GM12873 (cell line): ENCODE measurements around the gene ARMC6.

Source experiments
- TF ChIP-seq, protein P1 (sequence below): IDR thresholded peaks from 2 replicates; pipeline ENCODE4 v1.5.1; 2012; ENCODE audit warnings: low read depth, mild to moderate bottlenecking, moderate library complexity, low read length, control low read depth; ENCODE audit not compliant: insufficient read depth; ENCODE audit errors: missing control alignments

The ARMC6 gene

DNA sequence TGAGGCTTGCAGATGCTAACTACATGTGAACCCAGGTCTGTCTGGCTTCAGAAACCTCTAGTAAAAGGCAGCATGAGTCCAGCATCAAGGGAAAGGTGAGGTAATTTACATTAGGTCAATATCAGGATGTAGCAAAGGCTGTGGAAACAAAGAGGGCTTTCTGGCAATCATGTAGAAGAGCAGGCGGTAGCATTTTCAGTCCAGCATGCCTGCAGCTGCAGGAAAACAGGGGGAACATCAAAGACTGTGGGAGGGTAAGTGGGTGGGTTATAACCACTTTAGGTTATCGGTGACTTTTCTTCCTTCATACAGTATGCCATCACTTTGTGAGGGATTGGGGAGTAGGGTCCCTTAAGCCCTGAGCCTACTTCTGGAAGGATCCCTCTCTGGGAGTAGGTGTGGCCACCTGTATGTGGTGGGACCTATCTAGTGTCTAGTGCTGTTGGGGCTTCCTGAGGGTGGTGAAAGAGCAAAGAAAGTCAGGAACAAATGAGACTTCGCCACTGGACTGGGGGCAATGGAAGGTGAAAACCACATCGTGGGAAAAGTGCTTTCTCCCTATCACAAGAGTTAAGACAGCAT is 10.9 kb upstream of the ARMC6 start:
- TF ChIP-seq, protein P1, sequence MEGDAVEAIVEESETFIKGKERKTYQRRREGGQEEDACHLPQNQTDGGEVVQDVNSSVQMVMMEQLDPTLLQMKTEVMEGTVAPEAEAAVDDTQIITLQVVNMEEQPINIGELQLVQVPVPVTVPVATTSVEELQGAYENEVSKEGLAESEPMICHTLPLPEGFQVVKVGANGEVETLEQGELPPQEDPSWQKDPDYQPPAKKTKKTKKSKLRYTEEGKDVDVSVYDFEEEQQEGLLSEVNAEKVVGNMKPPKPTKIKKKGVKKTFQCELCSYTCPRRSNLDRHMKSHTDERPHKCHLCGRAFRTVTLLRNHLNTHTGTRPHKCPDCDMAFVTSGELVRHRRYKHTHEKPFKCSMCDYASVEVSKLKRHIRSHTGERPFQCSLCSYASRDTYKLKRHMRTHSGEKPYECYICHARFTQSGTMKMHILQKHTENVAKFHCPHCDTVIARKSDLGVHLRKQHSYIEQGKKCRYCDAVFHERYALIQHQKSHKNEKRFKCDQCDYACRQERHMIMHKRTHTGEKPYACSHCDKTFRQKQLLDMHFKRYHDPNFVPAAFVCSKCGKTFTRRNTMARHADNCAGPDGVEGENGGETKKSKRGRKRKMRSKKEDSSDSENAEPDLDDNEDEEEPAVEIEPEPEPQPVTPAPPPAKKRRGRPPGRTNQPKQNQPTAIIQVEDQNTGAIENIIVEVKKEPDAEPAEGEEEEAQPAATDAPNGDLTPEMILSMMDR = no peak

DNA sequence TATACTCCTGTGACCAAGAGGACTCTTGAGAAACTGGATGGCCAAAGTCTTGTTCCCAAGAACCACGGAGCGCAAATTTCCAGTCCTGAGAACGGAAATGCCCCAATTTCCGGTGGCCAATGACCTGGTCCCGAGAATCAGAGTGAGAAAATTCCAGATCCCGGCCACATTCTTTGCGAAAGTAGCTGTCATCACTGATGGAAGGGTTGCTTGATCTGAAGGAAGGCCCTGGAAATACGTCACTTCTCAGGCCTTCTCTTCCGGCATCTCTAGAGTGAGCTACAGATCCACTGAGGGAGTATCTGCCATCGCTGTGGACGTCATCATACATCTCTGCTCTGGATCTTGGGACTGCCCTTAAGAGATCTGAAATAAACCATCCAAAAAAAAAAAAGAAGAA is 7.5 kb upstream of the ARMC6 start:
- TF ChIP-seq, protein P1 = no peak

DNA sequence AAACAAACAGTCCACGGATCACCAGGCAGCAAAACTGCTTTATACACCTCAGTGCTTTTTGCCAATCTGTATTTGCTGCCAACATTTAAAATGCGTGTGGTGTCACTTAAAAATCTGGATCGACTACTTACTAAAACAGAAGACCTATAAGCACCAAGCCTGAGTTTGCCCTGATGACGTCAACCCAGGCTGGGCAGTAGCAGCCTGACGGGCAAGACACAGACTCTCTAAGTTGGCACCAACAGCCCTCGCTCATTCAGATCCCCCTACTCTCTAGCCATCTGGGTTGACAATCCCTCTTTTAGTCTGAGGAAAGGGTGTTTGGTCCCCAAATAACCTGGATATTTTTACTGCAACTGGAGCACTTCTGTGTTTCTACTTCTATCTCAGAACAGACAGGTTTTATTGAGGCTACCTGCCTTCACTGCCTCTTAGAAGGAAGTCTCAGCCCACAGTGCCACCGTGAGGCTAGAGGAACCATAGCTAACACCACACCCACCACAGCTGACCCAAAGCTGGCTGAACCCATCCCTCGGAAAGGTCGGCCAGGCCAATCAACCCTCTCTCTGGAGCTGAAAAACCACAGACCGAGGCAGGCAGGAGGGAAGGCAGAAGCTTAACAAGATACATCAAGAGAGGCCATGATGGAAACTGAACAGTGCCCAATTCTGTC is 7.0 kb upstream of the ARMC6 start:
- TF ChIP-seq, protein P1 = peak; percentile 25

DNA sequence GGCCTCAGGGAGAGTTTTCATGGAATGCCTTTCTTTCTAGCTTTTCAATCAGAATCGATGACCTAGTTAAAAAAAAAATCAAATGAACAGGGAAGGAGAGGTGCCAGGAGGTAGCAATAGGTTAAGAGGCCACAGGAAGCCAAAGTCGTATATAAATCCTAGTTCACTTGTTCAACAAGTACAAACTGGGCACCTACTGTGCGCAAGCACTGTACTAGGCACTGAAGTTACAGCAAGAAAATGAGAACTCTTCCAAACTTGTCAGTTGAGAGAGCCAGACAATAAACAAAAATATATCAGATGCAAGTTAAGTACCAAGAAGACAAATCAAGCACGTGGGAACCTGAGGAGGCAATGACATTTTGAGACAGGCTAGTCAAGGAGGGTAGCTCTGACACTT is 6.2 kb upstream of the ARMC6 start:
- TF ChIP-seq, protein P1 = no peak

DNA sequence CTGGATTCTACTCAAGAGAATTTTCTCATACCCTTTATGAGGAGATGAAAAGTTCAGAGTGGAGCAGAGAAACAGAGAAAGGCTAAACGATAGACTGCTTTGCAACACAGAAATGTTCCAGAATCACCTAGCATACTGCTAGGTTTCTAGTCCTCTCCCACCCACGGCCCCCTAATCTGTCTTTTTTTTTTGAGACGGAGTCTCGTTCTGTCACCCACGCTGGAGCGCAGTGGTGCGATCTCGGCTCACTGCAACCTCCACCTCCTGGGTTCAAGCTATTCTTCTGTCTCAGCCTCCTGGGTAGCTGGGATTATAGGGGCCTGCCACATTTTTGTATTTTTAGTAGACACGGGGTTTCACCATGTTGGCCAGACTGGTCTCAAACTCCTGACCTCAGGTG is 4.9 kb upstream of the ARMC6 start:
- TF ChIP-seq, protein P1 = no peak

DNA sequence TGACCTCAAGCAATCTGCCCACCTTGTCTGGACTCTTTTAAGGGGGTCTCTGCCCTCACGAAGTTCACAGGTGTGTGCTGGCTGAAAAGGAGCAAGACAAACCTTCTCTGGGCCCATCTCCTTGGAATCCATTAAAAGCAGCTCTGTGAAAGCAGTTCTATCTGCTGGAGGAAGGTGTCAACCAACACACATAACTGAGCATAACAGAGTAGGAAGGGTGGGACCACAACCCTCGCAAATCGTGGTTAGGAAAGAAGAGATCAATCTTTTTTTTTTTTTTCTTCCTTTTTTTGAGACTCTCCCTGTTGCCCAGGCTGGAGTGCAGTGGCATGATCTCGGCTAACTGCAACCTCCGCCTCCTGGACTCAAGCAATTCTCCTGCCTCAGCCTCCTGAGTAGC is 1.5 kb upstream of the ARMC6 start:
- TF ChIP-seq, protein P1 = no peak

DNA sequence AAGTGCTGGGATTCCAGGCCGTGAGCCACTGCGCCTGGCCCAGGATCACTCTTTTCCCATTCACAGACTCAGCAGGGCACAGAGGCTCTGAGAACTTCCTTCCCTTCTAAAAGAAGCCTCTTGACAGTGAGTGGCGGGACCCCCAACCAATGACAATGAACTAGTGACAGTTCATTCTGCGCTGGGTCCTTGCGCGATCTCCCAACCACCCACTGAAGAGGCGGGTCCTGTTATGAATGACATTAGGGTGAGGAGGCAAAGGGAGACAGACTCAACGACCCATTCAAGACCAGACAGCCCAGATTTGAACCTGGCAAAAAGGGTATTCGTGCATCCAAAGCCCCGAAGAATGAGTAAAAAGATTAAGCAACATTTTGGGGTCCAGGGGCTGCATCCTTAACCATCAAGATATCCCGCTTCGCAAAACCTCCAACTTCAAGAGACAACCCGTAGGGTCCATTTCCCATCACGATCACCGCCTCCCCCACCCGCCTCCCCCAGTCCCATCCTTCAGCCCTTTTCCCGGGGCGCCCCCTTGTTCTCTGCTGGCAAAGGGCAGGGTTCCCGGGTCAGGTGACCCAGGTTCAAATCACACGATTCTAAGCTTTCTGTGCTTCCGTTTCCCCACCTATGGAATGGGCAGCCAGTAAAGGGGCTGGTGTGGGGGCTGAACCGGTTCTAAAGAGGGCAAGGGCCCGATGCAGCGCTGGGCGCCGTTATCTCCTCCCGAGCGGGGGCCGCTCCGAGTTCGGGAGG is 805 bp upstream of the ARMC6 start:
- TF ChIP-seq, protein P1 = no peak
